K562 (cell line): ENCODE results near the gene ADAR. TPM values are rescaled to one million over a fixed set of nuclear protein-coding genes. Genes with fewer than 3 reads are reported as not detected.

ENCODE experiments used
- CBFA2T3 ChIP-seq: fragments of 450-650 bp; IDR thresholded peaks from 2 replicates; pipeline ENCODE4 v1.6.1; 2017
- FOXJ3 ChIP-seq: sonication (generic); formaldehyde crosslinking; IDR thresholded peaks from 2 replicates; pipeline ENCODE4 v1.4.0; 2020; ENCODE audit warnings: mild to moderate bottlenecking, missing genetic modification reagents
- GTF2F1 ChIP-seq: IDR thresholded peaks from 2 replicates; pipeline ENCODE4 v1.6.1; 2011; ENCODE audit warnings: low read depth, low read length, improper control_type of control experiment
- HEY1 ChIP-seq: fragments of 250-450 bp; sonication (Bioruptor Pico); IDR thresholded peaks from 2 replicates; pipeline ENCODE4 v1.5.0; 2020; ENCODE audit warnings: mild to moderate bottlenecking, moderate library complexity, borderline replicate concordance
- KDM2B ChIP-seq: fragments of 250-450 bp; sonication (Bioruptor Pico); IDR thresholded peaks from 2 replicates; pipeline ENCODE4 v1.8.0; 2021; ENCODE audit warnings: mild to moderate bottlenecking, moderate library complexity
- KLF13 ChIP-seq: fragments of 450-650 bp; IDR thresholded peaks from 2 replicates; pipeline ENCODE4 v1.6.1; 2016; ENCODE audit warnings: missing genetic modification characterization, low read depth, mild to moderate bottlenecking, missing compliant biosample characterization, moderate library complexity, borderline replicate concordance
- NCOA2 ChIP-seq, 2 experiments: fragments of 450-650 bp; IDR thresholded peaks; 2 replicates each; pipeline ENCODE4 v1.6.1; 2018; ENCODE audit warnings: mild to moderate bottlenecking in 2 of 2, moderate library complexity in 1 of 2; ENCODE audit not compliant: partially characterized antibody in 2 of 2
- NCOA4 ChIP-seq: fragments of 450-650 bp; IDR thresholded peaks from 2 replicates; pipeline ENCODE4 v1.6.1; 2018; ENCODE audit warnings: mild to moderate bottlenecking; ENCODE audit not compliant: partially characterized antibody
- SIRT6 ChIP-seq: IDR thresholded peaks from one replicate; pipeline ENCODE4 v1.6.1; 2012; ENCODE audit warnings: low read depth, mild to moderate bottlenecking, control low read depth, inconsistent platforms, low read length, moderate library complexity
- TAL1 ChIP-seq: fragments of 450-650 bp; IDR thresholded peaks from 2 replicates; pipeline ENCODE4 v1.6.1; 2016; ENCODE audit warnings: mild to moderate bottlenecking
- ZNF174 ChIP-seq: fragments of 250-450 bp; sonication (Bioruptor Pico); IDR thresholded peaks from 2 replicates; pipeline ENCODE4 v1.4.0; 2020; ENCODE audit warnings: mild to moderate bottlenecking
- ZNF644 ChIP-seq: fragments of 200-800 bp; sonication (Bioruptor generic); IDR thresholded peaks from 2 replicates; pipeline ENCODE4 v1.6.1; 2016; ENCODE audit warnings: low read depth, missing genetic modification characterization, missing compliant biosample characterization
- ZNF699 ChIP-seq: fragments of 250-450 bp; sonication (Bioruptor Pico); IDR thresholded peaks from 2 replicates; pipeline ENCODE4 v1.8.0; 2021; ENCODE audit warnings: mild to moderate bottlenecking, moderate library complexity; ENCODE audit not compliant: insufficient replicate concordance
- polyA plus RNA-seq, 8 experiments: library from polyadenylated mRNA; depleted of rRNA in 4 of 8; stranded (reverse) in 5 of 8; unstranded in 3 of 8; fragments of >200 nt; fragmentation: Nextera tagmentation in 2 of 8; fragmentation: Illumina TruSeq in 1 of 8; extraction: Ambion mirVana in 2 of 8; extraction: Trizol in 1 of 8; gene quantifications; 2 replicates each; pipeline versions ENCODE4 v1.2.1 to v1.2.3, GENCODE V29; 2011 to 2014; ENCODE audit warnings: inconsistent platforms in 1 of 8, missing spikeins in 1 of 8
- total RNA-seq, 7 experiments: library from RNA; depleted of rRNA in 6 of 7; stranded (reverse); fragments of >200 nt in 6 of 7; fragmentation: Illumina TruSeq in 2 of 7; extraction: Trizol in 2 of 7; gene quantifications; 2 replicates each; pipeline versions ENCODE4 v1.2.1 to v1.2.3, GENCODE V29; 2011 to 2021; ENCODE audit warnings: low replicate concordance in 1 of 7
- TF ChIP-seq, protein P1 (sequence below): sonication (generic); formaldehyde crosslinking; IDR thresholded peaks from 2 replicates; pipeline ENCODE4 v1.8.0; 2023; ENCODE audit warnings: mild to moderate bottlenecking, missing genetic modification reagents
- TF ChIP-seq, protein P2 (sequence below): fragments of 250-450 bp; sonication (Bioruptor Pico); IDR thresholded peaks from 2 replicates; pipeline ENCODE4 v1.5.0; 2021
- TF ChIP-seq, protein P3 (sequence below): IDR thresholded peaks from 2 replicates; pipeline ENCODE4 v1.6.1; 2012; ENCODE audit warnings: low read depth, low read length, improper control_type of control experiment, borderline replicate concordance
- TF ChIP-seq, protein P4 (sequence below): sonication (generic); formaldehyde crosslinking; IDR thresholded peaks from 2 replicates; pipeline ENCODE4 v1.5.0; 2020; ENCODE audit warnings: missing genetic modification reagents
- TF ChIP-seq, protein P5 (sequence below): IDR thresholded peaks from 3 replicates; pipeline ENCODE4 v1.6.1; 2011; ENCODE audit warnings: borderline replicate concordance, mild to moderate bottlenecking, moderate library complexity; ENCODE audit not compliant: insufficient read length; ENCODE audit errors: extremely low read depth

ADAR gene
- total and polyA plus RNA-seq, 9 of the 15 experiments (the other 6 are each of a cell fraction or from before 2014, with no cell fraction given): 30.1 to 123 (median 60.2) TPM

DNA sequence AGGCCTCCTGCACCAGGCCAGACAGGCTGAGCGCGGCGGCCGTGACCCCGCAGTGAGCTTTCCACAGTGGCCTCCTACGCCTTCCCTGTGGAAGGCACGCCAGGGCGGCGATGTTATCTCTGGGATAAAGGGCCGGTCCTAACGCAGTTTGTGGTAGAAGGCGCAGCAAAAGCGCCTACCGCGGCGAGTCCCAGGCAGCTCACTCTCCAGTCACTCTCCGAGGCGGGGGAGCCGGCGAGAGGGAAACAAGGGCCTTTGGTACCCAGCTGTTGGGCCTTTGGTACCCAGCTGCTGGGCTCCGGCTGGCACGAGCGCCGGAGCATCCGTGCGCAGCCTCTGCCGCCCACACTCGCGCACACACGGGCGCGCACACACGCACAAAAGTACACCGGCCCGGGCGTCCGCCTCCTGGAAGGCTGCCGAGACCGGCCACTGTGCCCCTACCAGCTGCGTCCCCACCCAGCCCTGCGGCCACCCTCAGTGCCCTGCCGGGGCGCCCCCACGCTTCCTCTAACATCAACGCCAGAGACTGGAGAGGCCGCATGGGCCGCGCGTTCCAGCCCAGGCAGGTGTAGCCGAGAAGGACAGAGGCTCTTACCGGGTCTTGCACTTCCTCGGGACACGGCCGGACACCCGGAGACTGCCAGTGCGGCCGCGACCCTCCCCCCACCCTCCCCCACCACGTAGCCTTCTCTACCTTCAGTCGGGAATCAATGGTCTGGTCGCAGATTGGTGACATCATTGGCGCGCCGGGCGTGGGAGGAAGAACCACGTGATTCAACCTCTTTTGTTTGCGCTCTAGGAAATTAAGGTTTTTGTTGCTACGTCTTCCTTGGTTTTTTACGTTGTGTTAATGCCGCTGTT, 19.5 kb upstream of the ADAR start (continued):
- TF ChIP-seq FOXJ3: no peak
- no peak for TF ChIP-seq NCOA2 (IDR thresholded peaks at IDR 0.05; ENCODE audit: partially characterized antibody in 2 of 2)
- TF ChIP-seq, protein P1, sequence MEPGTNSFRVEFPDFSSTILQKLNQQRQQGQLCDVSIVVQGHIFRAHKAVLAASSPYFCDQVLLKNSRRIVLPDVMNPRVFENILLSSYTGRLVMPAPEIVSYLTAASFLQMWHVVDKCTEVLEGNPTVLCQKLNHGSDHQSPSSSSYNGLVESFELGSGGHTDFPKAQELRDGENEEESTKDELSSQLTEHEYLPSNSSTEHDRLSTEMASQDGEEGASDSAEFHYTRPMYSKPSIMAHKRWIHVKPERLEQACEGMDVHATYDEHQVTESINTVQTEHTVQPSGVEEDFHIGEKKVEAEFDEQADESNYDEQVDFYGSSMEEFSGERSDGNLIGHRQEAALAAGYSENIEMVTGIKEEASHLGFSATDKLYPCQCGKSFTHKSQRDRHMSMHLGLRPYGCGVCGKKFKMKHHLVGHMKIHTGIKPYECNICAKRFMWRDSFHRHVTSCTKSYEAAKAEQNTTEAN (CRISPR knock-in tag): no peak
- TF ChIP-seq SIRT6: no peak
- no peak for TF ChIP-seq TAL1
- TF ChIP-seq, protein P2, sequence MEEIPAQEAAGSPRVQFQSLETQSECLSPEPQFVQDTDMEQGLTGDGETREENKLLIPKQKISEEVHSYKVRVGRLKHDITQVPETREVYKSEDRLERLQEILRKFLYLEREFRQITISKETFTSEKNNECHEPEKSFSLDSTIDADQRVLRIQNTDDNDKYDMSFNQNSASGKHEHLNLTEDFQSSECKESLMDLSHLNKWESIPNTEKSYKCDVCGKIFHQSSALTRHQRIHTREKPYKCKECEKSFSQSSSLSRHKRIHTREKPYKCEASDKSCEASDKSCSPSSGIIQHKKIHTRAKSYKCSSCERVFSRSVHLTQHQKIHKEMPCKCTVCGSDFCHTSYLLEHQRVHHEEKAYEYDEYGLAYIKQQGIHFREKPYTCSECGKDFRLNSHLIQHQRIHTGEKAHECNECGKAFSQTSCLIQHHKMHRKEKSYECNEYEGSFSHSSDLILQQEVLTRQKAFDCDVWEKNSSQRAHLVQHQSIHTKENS: no peak
- TF ChIP-seq NCOA4: no peak
- no peak for TF ChIP-seq KDM2B (CRISPR knock-in tag)
- TF ChIP-seq HEY1 (CRISPR knock-in tag): no peak; the same call in 1 of the 2 replicates
- TF ChIP-seq, protein P3, sequence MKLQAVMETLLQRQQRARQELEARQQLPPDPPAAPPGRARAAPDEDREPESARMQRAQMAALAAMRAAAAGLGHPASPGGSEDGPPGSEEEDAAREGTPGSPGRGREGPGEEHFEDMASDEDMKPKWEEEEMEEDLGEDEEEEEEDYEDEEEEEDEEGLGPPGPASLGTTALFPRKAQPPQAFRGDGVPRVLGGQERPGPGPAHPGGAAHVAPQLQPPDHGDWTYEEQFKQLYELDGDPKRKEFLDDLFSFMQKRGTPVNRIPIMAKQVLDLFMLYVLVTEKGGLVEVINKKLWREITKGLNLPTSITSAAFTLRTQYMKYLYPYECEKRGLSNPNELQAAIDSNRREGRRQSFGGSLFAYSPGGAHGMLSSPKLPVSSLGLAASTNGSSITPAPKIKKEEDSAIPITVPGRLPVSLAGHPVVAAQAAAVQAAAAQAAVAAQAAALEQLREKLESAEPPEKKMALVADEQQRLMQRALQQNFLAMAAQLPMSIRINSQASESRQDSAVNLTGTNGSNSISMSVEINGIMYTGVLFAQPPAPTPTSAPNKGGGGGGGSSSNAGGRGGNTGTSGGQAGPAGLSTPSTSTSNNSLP: no peak
- TF ChIP-seq, protein P4, sequence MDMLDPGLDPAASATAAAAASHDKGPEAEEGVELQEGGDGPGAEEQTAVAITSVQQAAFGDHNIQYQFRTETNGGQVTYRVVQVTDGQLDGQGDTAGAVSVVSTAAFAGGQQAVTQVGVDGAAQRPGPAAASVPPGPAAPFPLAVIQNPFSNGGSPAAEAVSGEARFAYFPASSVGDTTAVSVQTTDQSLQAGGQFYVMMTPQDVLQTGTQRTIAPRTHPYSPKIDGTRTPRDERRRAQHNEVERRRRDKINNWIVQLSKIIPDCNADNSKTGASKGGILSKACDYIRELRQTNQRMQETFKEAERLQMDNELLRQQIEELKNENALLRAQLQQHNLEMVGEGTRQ: peak; percentile 94
- TF ChIP-seq CBFA2T3: peak; percentile 21; the same call in 1 of the 2 replicates
- TF ChIP-seq ZNF174: no peak
- TF ChIP-seq ZNF644 (tag): no peak
- TF ChIP-seq KLF13 (tag): no peak
- TF ChIP-seq, protein P5, sequence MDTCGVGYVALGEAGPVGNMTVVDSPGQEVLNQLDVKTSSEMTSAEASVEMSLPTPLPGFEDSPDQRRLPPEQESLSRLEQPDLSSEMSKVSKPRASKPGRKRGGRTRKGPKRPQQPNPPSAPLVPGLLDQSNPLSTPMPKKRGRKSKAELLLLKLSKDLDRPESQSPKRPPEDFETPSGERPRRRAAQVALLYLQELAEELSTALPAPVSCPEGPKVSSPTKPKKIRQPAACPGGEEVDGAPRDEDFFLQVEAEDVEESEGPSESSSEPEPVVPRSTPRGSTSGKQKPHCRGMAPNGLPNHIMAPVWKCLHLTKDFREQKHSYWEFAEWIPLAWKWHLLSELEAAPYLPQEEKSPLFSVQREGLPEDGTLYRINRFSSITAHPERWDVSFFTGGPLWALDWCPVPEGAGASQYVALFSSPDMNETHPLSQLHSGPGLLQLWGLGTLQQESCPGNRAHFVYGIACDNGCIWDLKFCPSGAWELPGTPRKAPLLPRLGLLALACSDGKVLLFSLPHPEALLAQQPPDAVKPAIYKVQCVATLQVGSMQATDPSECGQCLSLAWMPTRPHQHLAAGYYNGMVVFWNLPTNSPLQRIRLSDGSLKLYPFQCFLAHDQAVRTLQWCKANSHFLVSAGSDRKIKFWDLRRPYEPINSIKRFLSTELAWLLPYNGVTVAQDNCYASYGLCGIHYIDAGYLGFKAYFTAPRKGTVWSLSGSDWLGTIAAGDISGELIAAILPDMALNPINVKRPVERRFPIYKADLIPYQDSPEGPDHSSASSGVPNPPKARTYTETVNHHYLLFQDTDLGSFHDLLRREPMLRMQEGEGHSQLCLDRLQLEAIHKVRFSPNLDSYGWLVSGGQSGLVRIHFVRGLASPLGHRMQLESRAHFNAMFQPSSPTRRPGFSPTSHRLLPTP: no peak
- TF ChIP-seq ZNF699 (CRISPR knock-in tag): no peak
- TF ChIP-seq GTF2F1: no peak
